Measurements from ENCODE around the gene HLA-E. TPM values are rescaled to one million over a fixed set of nuclear protein-coding genes. Genes with fewer than 3 reads are reported as not detected.
"Not testable (repeated sequence)": the region's sequence is repeated elsewhere in the genome, so short reads cannot be mapped to it uniquely, and the experiment has no call there.

The HLA-E gene
- total RNA-seq, 1 experiment from 2014 or later: 149 TPM

- DNase-seq (ENCODE audit: low read depth): no peak
Measured at GRCh38 chr6:30480536-30481156, 8.7 kb upstream of the HLA-E start.

DNA sequence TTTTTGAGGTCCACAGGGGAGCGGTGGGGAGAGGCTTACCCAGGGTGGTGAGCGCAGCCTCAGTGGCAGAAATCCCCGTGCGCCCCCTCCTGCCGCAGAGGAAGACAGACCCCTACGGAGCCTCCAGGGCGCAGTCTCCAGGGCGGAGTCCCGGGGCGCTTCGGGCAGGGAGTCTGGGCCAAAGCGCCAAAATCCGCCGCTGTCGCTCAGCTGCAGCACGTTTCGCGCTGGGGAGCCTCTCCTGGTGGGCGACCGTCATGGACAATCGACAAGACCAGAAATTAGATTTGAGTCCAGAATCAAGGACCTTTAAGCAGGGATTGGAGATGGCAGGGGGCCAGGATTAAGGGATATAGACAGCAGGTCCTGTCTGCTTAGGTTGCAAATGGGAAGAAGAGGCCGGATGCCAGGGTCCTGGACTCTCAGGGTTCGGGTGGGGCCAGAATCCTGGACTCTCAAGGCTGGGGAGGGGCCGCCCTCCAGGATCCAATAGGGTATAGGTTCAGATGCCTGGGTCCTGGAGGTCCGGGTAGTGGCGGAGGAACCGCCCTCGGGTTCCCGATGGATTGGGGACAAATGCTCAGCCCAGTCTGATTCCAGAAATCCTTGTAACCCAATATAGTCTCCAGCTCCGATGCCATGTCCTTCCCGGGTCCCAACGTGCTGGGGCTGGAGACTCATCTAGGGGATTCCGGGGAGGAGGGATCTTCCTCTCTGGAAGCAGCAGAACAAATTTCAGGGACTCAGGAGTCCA, 7.9 kb upstream of the HLA-E start:
- no peak for DNase-seq (ENCODE audit: low read depth)

DNA sequence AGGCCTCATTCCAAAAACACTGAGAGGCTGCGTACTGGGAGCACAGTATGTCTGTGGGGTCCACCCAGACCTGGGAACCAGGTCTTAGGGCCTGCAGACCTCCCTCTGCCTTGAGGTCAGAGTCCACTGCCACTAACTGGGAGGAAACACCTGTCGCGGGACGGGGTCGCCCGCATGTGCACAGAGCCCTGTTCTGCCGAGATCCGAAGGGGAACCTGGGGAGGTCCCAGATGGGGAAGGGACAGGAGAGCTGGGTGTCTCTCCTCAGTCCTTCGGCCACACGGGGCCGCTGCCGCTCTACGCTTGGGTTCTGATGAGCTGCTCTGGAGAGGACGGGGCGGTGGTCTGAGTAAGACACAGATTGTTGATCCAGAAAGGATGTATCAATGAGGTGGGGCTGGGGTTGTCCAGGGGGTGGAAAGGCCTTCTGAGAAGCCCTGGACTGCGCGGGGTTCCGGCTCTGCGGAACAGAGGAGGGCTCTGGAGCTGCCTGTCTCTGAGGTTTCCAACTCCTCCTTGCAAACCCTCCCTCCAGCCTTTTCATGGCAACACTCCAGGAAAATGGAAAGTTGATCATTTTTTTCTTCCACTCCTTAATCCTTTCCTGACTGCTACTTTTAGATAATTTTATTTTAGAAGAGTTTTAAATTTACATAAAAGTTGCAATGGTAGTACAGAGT, 7.2 kb upstream of the HLA-E start:
- DNase-seq (ENCODE audit: low read depth): peak; percentile 52

GRCh38 chr6:30483677-30484279, 5.5 kb upstream of the HLA-E start:
- peak; percentile 63 for DNase-seq (ENCODE audit: low read depth)

- no peak for DNase-seq (ENCODE audit: low read depth)
Measured at GRCh38 chr6:30485236-30485635, 4.1 kb upstream of the HLA-E start.

GRCh38 chr6:30487926-30488325, 1.4 kb upstream of the HLA-E start:
- DNase-seq (ENCODE audit: low read depth): no peak

DNA sequence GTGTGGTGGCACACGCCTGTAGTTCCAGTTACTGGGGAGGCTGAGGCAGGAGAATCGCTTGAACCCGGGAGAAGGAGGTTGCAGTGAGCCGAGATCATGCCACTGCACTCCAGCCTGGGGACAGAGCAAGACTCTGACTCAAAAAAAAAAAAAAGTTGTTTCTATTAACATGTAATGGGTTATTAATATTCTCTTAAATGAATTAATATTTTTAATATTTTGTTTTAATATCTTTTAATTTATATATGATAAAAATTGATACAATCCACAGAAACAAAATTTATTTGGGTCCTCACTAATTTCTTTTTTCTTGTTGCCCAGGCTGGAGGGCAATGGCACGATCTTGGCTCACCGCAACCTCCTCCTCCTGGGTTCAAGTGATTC, 620 bp upstream of the HLA-E start:
- not testable (repeated sequence) for DNase-seq (ENCODE audit: low read depth)

DNA sequence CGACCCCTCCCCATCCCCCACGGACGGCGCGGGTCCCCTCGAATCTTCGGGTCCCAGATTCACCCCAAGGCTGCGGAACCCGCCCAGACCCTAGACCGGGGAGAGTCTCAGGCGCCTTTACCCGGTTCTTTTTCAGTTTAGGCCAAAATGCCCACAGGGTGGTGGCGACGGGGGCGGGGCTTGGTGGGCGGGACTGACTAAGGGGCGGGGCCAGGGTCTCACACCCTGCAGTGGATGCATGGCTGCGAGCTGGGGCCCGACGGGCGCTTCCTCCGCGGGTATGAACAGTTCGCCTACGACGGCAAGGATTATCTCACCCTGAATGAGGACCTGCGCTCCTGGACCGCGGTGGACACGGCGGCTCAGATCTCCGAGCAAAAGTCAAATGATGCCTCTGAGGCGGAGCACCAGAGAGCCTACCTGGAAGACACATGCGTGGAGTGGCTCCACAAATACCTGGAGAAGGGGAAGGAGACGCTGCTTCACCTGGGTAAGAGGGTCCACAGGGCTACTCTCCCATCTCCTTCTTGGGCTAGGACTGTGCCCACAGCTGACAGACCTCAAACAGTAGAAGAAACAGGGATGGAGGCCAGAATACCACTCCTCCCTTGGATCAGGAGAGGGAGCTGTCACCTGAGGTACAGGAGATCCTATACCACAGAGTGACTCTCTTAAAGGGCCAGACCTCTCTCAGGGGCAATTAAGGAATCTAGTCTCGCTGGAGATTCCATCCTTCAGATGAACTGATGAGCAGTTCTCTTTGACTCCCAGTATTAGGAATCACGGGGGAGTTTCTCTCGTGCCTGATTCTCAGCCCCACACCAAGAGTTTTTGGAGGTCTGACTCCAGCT, 942 bp downstream of the HLA-E start:
- peak; percentile 57 for DNase-seq (ENCODE audit: low read depth)

DNA sequence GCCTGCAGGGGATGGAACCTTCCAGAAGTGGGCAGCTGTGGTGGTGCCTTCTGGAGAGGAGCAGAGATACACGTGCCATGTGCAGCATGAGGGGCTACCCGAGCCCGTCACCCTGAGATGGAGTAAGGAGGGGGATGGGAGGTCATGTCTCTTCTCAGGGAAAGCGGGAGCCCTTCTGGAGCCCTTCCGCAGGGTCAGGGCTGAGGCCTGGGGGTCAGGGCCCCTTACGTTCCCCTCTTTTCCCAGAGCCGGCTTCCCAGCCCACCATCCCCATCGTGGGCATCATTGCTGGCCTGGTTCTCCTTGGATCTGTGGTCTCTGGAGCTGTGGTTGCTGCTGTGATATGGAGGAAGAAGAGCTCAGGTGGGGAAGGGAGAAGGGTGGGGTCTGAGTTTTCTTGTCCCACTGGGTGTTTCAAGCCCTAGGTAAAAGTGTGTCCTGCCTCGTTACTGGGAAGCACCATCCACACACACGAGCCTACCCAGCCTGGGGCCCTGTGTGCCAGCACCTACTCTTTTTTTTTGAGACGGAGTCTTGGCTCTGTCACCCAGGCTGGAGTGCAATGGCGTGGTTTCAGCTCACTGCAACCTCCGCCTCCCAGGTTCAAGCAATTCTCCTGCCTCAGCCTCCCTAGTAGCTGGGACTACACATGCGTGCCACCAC, 2.1 kb downstream of the HLA-E start:
- not testable (repeated sequence) for DNase-seq (ENCODE audit: low read depth)

- DNase-seq (ENCODE audit: low read depth): no peak
Measured at GRCh38 chr6:30491991-30492952, 3.0 kb downstream of the HLA-E start.

GRCh38 chr6:30493643-30494250, 4.4 kb downstream of the HLA-E start:
- DNase-seq (ENCODE audit: low read depth): no peak

DNA sequence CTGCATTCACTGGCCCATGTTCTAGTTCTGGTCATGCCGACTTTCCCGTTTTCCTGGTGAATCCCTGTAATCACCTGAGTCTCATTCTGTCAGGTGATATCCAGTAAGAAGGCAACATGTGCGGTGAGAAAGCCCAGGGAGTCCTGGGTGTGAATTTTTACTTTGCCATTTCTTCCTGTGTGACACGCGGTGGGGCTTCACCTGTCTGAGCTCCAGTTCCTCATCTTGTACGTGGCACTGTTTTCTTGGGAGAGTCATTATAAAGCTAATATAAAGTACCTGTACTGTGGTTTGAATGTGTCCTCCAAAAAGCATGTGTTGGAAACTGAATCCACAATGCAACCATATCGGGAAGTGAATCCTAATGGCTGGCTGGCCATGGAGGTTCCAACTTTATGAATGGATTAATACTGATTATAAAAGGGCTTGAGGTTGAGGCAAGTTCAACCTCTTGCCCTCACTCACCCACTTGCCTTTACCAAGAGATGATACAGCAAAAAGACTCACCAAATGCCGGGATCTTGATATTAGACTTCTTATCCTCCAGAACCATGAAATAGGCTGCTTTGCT, 5.1 kb downstream of the HLA-E start:
- no peak for DNase-seq (ENCODE audit: low read depth)

DNA sequence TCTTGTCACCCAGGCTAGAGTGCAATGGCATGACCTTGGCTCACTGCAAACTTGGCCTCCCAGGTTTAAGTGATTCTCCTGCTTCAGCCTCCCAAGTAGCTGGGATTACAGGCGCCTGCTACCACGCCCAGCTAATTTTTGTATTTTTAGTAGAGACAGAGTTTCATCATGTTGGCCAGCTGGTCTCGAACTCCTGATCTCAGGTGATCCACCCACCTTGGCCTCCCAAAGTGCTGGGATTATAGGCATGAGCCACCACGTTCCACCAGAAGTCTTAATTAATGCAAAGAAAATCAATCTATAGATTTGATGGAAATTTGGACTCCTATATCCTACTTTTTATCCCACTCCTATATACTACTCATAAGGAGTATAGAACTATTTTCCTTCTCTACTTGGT, 5.8 kb downstream of the HLA-E start:
- not testable (repeated sequence) for DNase-seq (ENCODE audit: low read depth)

DNA sequence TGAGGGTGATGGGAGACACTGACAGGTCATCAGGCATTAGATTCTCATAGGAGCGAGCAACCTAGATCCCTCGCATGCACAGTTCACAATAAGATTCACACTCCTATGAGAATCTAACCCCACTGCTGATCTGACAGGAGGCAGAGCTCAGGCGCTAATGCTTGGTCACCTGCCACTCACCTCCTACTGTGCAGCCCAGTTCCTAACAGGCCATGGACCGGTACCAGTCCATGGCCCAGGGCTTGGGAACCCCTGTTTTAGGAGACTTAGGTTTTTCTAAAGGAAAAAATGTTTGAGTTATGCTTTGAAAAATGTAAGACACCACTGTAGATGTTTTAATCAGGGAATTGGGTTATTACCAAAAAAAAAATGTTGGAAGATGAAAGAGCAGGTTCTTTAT, 6.7 kb downstream of the HLA-E start:
- no peak for DNase-seq (ENCODE audit: low read depth)

- DNase-seq (ENCODE audit: low read depth): not testable (repeated sequence)
Measured at GRCh38 chr6:30497261-30497599, 7.9 kb downstream of the HLA-E start.

DNA sequence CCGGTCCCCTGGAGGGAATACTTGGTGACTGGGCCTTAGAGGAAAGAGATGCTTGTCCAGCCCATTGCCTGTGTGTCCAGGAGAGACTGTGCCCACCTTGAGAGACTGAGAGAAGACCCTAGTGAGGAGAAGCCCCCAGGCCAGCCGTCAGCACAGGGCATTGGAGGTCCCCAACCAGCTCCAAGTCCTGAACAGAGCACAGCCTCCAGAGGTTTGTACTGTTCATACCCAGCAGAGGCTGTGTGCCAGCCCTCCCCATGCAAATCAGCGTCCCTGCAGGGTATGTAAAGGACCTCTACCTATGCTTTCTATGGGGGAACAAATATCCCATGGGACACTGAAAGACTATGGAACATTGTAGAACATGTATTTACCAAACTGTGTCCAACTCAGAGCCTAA, 8.4 kb downstream of the HLA-E start:
- no peak for DNase-seq (ENCODE audit: low read depth)

DNA sequence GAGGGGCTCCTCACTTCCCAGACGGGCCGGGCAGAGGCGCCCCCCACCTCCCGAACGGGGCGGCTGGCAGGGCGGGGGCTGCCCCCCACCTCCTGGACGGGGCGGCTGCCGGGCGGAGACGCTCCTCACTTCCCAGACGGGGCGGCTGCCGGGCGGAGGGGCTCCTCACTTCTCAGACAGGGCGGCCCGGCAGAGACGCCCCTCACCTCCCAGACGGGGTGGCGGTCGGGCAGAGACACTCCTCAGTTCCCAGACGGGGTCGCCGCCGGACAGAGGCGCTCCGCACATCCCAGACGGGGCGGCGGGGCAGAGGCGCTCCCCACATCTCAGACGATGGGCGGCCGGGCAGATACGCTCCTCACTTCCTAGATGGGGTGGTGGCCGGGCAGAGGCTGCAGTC, 9.4 kb downstream of the HLA-E start:
- not testable (repeated sequence) for DNase-seq (ENCODE audit: low read depth)

- DNase-seq (ENCODE audit: low read depth): peak; percentile 57
Measured at GRCh38 chr6:30500421-30501355, 11.4 kb downstream of the HLA-E start.
